ENCODE results near the gene SBF2. TPM values are rescaled to one million over a fixed set of nuclear protein-coding genes. Genes with fewer than 3 reads are reported as not detected.
A peak's percentile ranks its signal among the peaks of the same experiment; 100 is the strongest.

The SBF2 gene
- total and polyA plus RNA-seq, 2 donors, result 8.1 to 10.2 TPM

DNA sequence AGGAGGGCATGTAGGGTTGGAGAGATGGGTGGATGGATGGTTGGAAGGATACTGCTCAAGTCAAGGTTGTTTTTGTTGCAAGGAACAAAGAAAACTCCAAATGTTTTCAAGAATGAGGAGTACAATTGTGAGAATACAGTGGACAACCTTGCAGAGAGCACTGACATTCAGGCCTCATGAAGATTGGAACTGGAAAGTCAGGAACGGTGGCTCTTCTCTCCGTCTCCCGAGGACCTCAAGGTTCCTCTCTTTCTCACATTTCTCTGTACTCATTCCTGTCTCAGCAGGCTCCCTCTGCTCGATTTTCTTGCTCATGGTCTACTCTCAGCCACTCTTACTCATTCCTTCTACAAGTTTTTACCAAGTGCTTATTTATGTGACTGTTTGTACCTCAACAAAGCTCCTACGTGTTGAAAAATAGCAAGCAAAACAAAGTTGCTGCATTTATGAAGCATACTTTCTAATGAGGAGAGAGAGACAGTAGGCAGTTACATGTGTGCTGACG is 532.5 kb downstream of the SBF2 start:
- H3K27me3 ChIP-seq (ENCODE audit: control insufficient read depth in 2 of 2, insufficient read depth in 1 of 2, low read length in 1 of 2), result peaks cover 0 to 6% of the 10 kb centered on the region in 2 donors
- no peak overlapping the region for H3K27ac ChIP-seq (ENCODE audit: low read depth in 1 of 2, low read length in 1 of 2)
- H3K9me3 ChIP-seq (ENCODE audit: control insufficient read depth in 2 of 2, insufficient read depth in 1 of 2, low read length in 1 of 2), result no peaks in the 10 kb centered on the region
- WGBS, result 96% methylated on average over 6 of the region's 6 CpGs
- H3K4me3 ChIP-seq (ENCODE audit: low read length in 2 of 2), result no peak overlapping the region
- no peaks in the 10 kb centered on the region for H3K36me3 ChIP-seq (ENCODE audit: control insufficient read depth in 2 of 2, insufficient read depth in 2 of 2, low read length in 1 of 2)
- peaks cover 12 to 35% of the 10 kb centered on the region in 2 donors for H3K4me1 ChIP-seq (ENCODE audit: control insufficient read depth in 2 of 2, insufficient read depth in 2 of 2, low read length in 2 of 2)
- DNase-seq (ENCODE audit: low read depth in 6 of 9, low spot score in 9 of 9), result no peak

DNA sequence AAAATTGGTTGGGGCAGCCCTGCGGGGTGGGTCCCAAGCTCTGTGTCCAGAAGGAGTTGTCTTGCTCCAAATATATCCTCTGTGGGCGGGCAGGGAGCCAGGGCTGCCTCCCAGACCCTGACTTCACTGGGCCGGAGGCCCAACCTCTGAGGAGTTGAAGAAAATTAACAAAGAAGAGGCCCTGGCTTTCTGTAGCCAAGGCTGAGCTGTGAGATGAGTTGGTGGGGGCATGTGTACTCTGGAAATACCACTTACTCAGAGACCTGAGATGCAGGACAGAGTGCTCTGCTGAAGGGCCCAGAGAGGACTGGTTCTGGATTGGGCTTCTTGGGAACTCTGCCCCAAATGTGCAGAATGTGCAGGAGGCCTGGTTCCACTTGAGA is 533.8 kb downstream of the SBF2 start:
- peak overlapping the region in 1 of 2 donors; percentile 56 for H3K27ac ChIP-seq (ENCODE audit: low read depth in 1 of 2, low read length in 1 of 2)
- no peaks in the 10 kb centered on the region for H3K36me3 ChIP-seq (ENCODE audit: control insufficient read depth in 2 of 2, insufficient read depth in 2 of 2, low read length in 1 of 2)
- peaks cover 12 to 45% of the 10 kb centered on the region in 2 donors for H3K4me1 ChIP-seq (ENCODE audit: control insufficient read depth in 2 of 2, insufficient read depth in 2 of 2, low read length in 2 of 2)
- H3K9me3 ChIP-seq (ENCODE audit: control insufficient read depth in 2 of 2, insufficient read depth in 1 of 2, low read length in 1 of 2), result no peaks in the 10 kb centered on the region
- H3K4me3 ChIP-seq (ENCODE audit: low read length in 2 of 2), result no peak overlapping the region
- no peak for DNase-seq (ENCODE audit: low read depth in 6 of 9, low spot score in 9 of 9)
- WGBS, result 94% methylated on average over 3 of the region's 3 CpGs
- H3K27me3 ChIP-seq (ENCODE audit: control insufficient read depth in 2 of 2, insufficient read depth in 1 of 2, low read length in 1 of 2), result peaks cover 0 to 6% of the 10 kb centered on the region in 2 donors

DNA sequence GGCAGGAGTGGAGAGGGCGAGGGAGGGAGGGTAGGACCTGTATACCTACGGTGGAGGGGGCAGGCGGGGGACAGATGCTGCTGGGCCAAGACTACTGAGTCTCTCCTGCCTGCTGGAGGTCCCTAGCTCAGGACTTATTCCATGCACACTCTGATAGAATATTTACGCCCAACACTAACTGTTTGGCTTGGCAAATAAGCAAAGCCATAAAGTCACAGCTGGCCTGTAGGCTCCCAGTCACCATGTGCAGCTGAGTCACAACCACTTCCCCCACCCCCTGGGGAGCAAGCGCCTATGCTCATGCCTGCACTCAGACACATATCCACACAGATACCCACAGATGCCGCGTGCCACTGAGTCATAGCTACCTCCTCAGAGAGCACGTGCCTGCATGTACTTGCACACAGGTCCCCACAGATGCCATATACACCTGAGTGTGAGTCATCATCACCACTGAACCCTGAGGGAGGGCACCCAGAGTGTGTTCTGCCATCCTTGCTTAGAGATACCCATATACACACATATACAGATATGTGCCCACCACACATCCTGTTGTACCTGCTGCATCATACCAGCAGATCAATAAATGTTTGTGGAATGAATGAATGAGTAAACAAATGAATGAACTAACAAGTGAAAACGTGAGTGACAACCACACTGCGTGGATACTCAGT is 534.4 kb downstream of the SBF2 start:
- H3K36me3 ChIP-seq (ENCODE audit: control insufficient read depth in 2 of 2, insufficient read depth in 2 of 2, low read length in 1 of 2), result no peaks in the 10 kb centered on the region
- H3K4me3 ChIP-seq (ENCODE audit: low read length in 2 of 2), result no peak overlapping the region
- peaks cover 0 to 6% of the 10 kb centered on the region in 2 donors for H3K27me3 ChIP-seq (ENCODE audit: control insufficient read depth in 2 of 2, insufficient read depth in 1 of 2, low read length in 1 of 2)
- peak in 4 of 9 donors; percentile 39 to 74 (median 46) for DNase-seq (ENCODE audit: low read depth in 6 of 9, low spot score in 9 of 9)
- WGBS, result 50% methylated on average over 10 of the region's 10 CpGs
- H3K27ac ChIP-seq (ENCODE audit: low read depth in 1 of 2, low read length in 1 of 2), result peak overlapping the region; percentile 55 to 64
- no peaks in the 10 kb centered on the region for H3K9me3 ChIP-seq (ENCODE audit: control insufficient read depth in 2 of 2, insufficient read depth in 1 of 2, low read length in 1 of 2)
- H3K4me1 ChIP-seq (ENCODE audit: control insufficient read depth in 2 of 2, insufficient read depth in 2 of 2, low read length in 2 of 2), result peaks cover 12 to 48% of the 10 kb centered on the region in 2 donors

DNA sequence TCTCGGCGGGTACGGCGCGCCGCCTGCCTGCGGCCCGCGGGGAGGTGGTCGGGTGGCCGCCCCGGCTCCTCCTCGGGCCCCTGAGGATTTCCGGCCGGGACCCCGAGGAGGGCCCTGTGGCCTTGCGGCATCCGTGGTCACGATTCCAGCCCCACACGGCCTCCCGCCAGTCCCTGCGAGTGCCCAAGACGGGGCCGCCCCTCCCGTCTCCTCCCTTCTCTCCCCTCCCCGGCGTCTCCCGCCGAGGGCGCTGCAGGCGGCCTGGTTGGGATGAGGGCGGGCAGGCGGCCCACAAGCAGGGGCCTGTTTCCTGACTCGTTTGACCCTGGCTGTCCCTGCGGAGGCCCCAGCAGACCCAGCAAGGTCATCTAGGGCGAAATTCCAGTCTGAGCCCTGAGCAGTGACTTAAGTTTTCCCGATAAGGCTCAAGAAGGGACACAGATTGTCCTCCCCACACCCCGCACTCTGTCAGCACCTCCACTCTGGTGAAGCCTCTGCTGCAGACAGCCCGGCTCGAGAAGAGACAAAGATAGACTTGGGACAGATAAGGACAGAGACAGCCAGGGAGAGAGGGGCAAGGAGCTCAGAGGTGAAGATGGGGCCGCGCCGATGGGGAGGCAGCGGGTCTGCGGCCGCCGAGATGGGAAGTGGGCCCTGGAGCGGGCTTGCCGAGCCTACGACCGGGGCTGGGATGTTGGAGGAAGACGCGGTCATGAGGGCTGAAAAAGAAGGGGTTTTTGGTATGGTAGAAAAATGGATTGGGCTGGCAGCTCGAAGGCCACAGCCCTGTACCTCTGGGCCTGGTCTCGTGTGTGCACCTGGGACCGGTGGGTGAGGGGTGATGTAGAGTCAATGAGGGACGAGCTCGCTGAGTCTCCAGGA is 535.1 kb downstream of the SBF2 start:
- Histone ChIP-seq H3K27me3 (ENCODE audit: control insufficient read depth in 2 of 2, insufficient read depth in 1 of 2, low read length in 1 of 2) (peaks cover 0 to 6% of the 10 kb centered on the region in 2 donors), H3K4me1 (ENCODE audit: control insufficient read depth in 2 of 2, insufficient read depth in 2 of 2, low read length in 2 of 2) (peaks cover 12 to 48% of the 10 kb centered on the region in 2 donors), H3K9me3 (ENCODE audit: control insufficient read depth in 2 of 2, insufficient read depth in 1 of 2, low read length in 1 of 2) (no peaks in the 10 kb centered on the region), H3K4me3 (ENCODE audit: low read length in 2 of 2) (peak overlapping the region; percentile 74 to 83), H3K36me3 (ENCODE audit: control insufficient read depth in 2 of 2, insufficient read depth in 2 of 2, low read length in 1 of 2) (no peaks in the 10 kb centered on the region), H3K27ac (ENCODE audit: low read depth in 1 of 2, low read length in 1 of 2) (peak overlapping the region; percentile 55 to 64)
- 24% methylated on average over 58 of the region's 58 CpGs for WGBS
- peak in 3 of 9 donors; percentile 35 to 65 (median 39) for DNase-seq (ENCODE audit: low read depth in 6 of 9, low spot score in 9 of 9)

DNA sequence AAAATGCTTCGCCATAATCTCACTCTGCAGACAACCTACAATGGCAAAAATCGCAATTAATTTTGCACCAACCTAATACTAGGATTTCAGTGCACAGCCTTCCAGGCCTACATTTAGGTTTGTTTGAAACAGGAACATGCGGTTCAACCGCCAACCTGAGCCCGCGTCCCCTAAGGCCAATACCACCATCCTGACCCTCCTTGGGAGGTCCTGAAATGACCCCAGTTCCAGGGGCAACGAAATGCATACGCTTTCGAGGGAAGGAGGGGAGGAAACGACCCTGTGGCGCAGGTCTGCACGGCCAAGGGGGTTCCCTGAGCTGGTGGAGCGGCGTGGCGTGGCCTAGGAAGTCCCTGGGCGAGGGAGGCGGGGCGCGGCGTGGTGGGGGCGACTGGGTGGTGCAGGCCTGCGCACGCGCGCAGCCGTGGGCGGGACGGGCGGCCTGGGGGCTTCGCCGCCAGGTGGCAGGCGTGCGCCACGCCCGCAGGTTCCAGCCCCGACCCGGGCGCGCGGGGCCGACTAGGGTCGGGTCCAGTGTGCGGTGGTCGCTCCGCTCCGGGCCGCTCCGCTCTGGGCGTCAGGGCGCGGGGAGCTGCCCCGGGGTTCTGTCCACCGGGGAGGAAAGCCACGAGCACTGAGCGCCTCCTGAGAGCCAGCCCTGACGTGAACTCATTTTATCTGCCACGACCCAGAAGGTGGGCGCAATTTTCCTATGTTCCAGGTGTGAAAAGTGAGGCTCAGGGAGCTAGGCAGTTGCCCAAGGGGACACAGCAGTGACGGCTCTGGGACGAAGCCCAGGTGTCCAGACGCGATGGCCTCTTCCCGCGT is 536.0 kb downstream of the SBF2 start:
- H3K9me3 ChIP-seq (ENCODE audit: control insufficient read depth in 2 of 2, insufficient read depth in 1 of 2, low read length in 1 of 2), result no peaks in the 10 kb centered on the region
- WGBS, result 3% methylated on average over 64 of the region's 64 CpGs
- peak overlapping the region; percentile 41 to 57 for H3K27ac ChIP-seq (ENCODE audit: low read depth in 1 of 2, low read length in 1 of 2)
- peak in 8 of 9 donors; percentile 73 to 92 (median 82) for DNase-seq (ENCODE audit: low read depth in 6 of 9, low spot score in 9 of 9)
- peak overlapping the region; percentile 74 to 83 for H3K4me3 ChIP-seq (ENCODE audit: low read length in 2 of 2)
- peaks cover 12 to 48% of the 10 kb centered on the region in 2 donors for H3K4me1 ChIP-seq (ENCODE audit: control insufficient read depth in 2 of 2, insufficient read depth in 2 of 2, low read length in 2 of 2)
- no peaks in the 10 kb centered on the region for H3K36me3 ChIP-seq (ENCODE audit: control insufficient read depth in 2 of 2, insufficient read depth in 2 of 2, low read length in 1 of 2)
- peaks cover 0 to 6% of the 10 kb centered on the region in 2 donors for H3K27me3 ChIP-seq (ENCODE audit: control insufficient read depth in 2 of 2, insufficient read depth in 1 of 2, low read length in 1 of 2)

DNA sequence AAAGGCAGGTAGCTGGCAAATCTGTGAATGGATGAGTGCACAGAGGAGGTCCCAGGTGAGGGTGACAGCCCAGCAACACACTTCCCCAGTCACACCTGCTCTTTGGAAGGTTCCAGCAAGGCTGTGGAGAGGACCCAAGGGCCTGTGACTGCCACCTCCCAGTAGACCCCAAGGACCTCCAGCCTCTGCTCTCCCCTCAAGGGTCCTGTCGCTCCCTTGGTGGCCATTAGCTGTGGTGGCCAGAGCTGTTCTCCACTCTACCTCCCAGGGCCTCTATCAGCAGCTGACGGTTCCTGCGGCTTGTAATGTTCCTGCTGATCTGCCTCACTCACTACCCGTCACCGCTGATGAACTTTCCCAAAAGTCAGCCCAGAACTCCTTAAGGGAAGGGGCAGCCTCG is 537.1 kb downstream of the SBF2 start:
- Histone ChIP-seq H3K27ac (ENCODE audit: low read depth in 1 of 2, low read length in 1 of 2) (peak overlapping the region in 1 of 2 donors; percentile 56), H3K27me3 (ENCODE audit: control insufficient read depth in 2 of 2, insufficient read depth in 1 of 2, low read length in 1 of 2) (peaks cover 0 to 6% of the 10 kb centered on the region in 2 donors), H3K9me3 (ENCODE audit: control insufficient read depth in 2 of 2, insufficient read depth in 1 of 2, low read length in 1 of 2) (no peaks in the 10 kb centered on the region), H3K4me3 (ENCODE audit: low read length in 2 of 2) (no peak overlapping the region), H3K4me1 (ENCODE audit: control insufficient read depth in 2 of 2, insufficient read depth in 2 of 2, low read length in 2 of 2) (peaks cover 12 to 48% of the 10 kb centered on the region in 2 donors), H3K36me3 (ENCODE audit: control insufficient read depth in 2 of 2, insufficient read depth in 2 of 2, low read length in 1 of 2) (no peaks in the 10 kb centered on the region)
- 99% methylated on average over 6 of the region's 6 CpGs for WGBS
- DNase-seq (ENCODE audit: low read depth in 6 of 9, low spot score in 9 of 9), result no peak

DNA sequence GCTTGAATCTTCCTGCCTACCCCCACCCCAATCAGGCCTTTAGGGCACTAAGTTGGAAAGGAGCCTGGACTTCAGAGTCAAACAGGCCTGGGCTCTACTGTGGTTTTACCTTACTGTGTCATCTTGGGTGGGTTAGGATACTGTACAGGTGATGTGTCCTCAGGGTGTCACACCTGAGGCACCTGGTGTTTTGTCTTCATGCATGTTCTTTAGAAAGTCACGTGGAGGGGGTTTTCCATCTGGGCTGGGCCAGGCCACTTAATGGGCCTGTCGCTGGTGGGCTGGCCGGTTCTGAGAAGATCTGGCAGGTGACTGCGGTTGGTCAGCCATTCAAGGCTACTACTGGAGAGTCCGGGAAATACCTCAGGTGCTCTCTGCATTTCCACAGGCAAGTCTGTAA is 537.6 kb downstream of the SBF2 start:
- Histone ChIP-seq H3K4me1 (ENCODE audit: control insufficient read depth in 2 of 2, insufficient read depth in 2 of 2, low read length in 2 of 2) (peaks cover 12 to 48% of the 10 kb centered on the region in 2 donors), H3K27me3 (ENCODE audit: control insufficient read depth in 2 of 2, insufficient read depth in 1 of 2, low read length in 1 of 2) (peaks cover 0 to 6% of the 10 kb centered on the region in 2 donors), H3K9me3 (ENCODE audit: control insufficient read depth in 2 of 2, insufficient read depth in 1 of 2, low read length in 1 of 2) (no peaks in the 10 kb centered on the region), H3K36me3 (ENCODE audit: control insufficient read depth in 2 of 2, insufficient read depth in 2 of 2, low read length in 1 of 2) (no peaks in the 10 kb centered on the region), H3K4me3 (ENCODE audit: low read length in 2 of 2) (no peak overlapping the region), H3K27ac (ENCODE audit: low read depth in 1 of 2, low read length in 1 of 2) (peak overlapping the region in 1 of 2 donors; percentile 56)
- WGBS, result 96% methylated on average over 5 of the region's 5 CpGs
- no peak for DNase-seq (ENCODE audit: low read depth in 6 of 9, low spot score in 9 of 9)

DNA sequence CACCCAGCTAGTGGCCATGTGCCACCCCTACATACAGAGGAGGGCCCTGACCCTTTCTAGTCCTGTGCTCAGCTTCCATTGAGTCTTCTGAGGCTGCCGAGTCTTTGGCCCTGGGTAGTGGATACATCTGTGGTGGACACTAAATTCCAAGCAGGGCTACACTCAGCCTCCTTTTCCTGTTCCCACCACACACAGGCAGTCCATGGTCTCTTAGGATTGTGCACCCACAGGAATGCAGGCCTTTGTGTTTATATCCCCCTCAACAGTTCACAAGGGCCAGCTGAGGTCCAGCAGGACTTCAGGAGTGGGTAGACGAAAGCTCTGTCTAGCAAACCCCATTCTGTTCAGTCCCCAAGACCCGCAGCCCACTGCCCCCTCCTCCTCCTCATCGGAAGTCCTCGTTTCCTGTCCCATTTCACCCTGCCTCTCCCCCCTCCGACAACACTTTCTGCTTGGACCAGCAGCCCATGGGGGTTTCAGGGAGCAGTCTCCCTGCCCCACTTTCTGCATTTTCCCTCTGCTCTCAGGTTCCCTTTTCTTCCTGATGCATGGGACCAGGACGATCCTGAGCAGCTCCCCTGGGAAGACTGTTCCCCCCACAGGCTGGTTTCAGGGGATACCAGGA is 538.3 kb downstream of the SBF2 start:
- H3K27ac ChIP-seq (ENCODE audit: low read depth in 1 of 2, low read length in 1 of 2), result peak overlapping the region in 1 of 2 donors; percentile 31
- 31% methylated on average over 7 of the region's 7 CpGs for WGBS
- peaks cover 12 to 48% of the 10 kb centered on the region in 2 donors for H3K4me1 ChIP-seq (ENCODE audit: control insufficient read depth in 2 of 2, insufficient read depth in 2 of 2, low read length in 2 of 2)

More for the DNA sequence above, 538.3 kb downstream of the SBF2 start:
- Histone ChIP-seq H3K36me3 (ENCODE audit: control insufficient read depth in 2 of 2, insufficient read depth in 2 of 2, low read length in 1 of 2) (no peaks in the 10 kb centered on the region), H3K9me3 (ENCODE audit: control insufficient read depth in 2 of 2, insufficient read depth in 1 of 2, low read length in 1 of 2) (no peaks in the 10 kb centered on the region), H3K4me3 (ENCODE audit: low read length in 2 of 2) (no peak overlapping the region), H3K27me3 (ENCODE audit: control insufficient read depth in 2 of 2, insufficient read depth in 1 of 2, low read length in 1 of 2) (peaks cover 0 to 6% of the 10 kb centered on the region in 2 donors)
- DNase-seq (ENCODE audit: low read depth in 6 of 9, low spot score in 9 of 9), result no peak

Measured in thymus (tissue), 11 donors.